Colonic mucosa (tissue), 4 donors: ENCODE results near the gene SFMBT2. TPM values are rescaled to one million over a fixed set of nuclear protein-coding genes. Genes with fewer than 3 reads are reported as not detected.

Experiments
- DNase-seq: peaks from one replicate; pipeline ENCODE4 v3.0.0-alpha.2; 2020
- H3K27ac ChIP-seq: fragments of 200-600 bp; one replicate; pipeline ENCODE4 v1.8.0; 2021
- H3K27me3 ChIP-seq: fragments of 200-600 bp; one replicate; pipeline ENCODE4 v1.8.0; 2021
- H3K36me3 ChIP-seq: fragments of 200-600 bp; one replicate; pipeline ENCODE4 v1.8.0; 2021
- H3K4me1 ChIP-seq: fragments of 200-600 bp; one replicate; pipeline ENCODE4 v1.8.0; 2021; ENCODE audit warnings: mild to moderate bottlenecking
- H3K4me3 ChIP-seq: fragments of 200-600 bp; one replicate; pipeline ENCODE4 v1.8.0; 2021
- H3K9ac ChIP-seq, 2 donors: one replicate each; pipeline ENCODE4 v1.7.0; 2013; ENCODE audit warnings: control low read depth in 2 of 2, low read depth in 2 of 2, low read length in 2 of 2
- H3K9me3 ChIP-seq: fragments of 200-600 bp; one replicate; pipeline ENCODE4 v1.8.0; 2021
- intact Hi-C: fragments of 100-400 bp; cut with DNase I; formaldehyde crosslinking; loops from one replicate; pipeline ENCODE4 v1.14.1; 2022
- total RNA-seq, 2 donors: library from RNA; stranded (reverse); fragmentation: NEBNext Ultra II Directional in 1 of 2; extraction: Animal tissue kit (Norgen Biotek cat#: 25700) in 1 of 2; gene quantifications; one replicate each; pipeline ENCODE4 v1.2.1, GENCODE V29; 2021
- TF ChIP-seq, protein P1 (sequence below): fragments of 200-600 bp; IDR thresholded peaks from one replicate; pipeline ENCODE4 v1.8.0; 2022; ENCODE audit warnings: antibody characterized with exemption, mild to moderate bottlenecking
- donor health status: healthy.
- donor health status: DM: no; HTN: no; CAD: no.
- donor health status: DM: no; HTN: no; CAD: no.

The SFMBT2 gene
- total RNA-seq, 2 donors from 2014 or later: 2.3 to 3.5 TPM

DNA sequence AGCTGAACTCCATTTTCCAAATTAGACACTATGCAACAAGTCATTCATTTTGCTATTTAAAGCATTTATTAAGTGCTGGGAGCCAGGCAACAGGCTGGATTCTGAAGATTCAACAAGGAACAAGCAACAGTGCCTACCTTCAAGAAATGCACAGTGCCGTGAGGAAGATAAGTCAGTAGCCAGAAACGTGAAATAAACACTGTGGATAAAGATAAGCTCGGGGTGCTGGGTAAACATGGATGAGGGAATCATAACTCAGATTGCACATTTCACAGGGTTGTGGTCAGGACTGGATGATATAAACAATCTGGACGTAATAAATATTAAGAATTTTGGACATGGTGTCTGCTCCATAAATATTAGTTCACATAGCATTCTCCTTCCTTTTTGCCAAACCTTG lies 259.3 kb downstream of the SFMBT2 start:
- Histone ChIP-seq H3K4me1 (no peaks in the 10 kb centered on the region), H3K27me3 (no peaks in the 10 kb centered on the region), H3K36me3 (no peaks in the 10 kb centered on the region), H3K9me3 (no peaks in the 10 kb centered on the region), H3K27ac (no peak overlapping the region), H3K4me3 (no peak overlapping the region), H3K9ac (no peak overlapping the region)
- TF ChIP-seq, protein P1, sequence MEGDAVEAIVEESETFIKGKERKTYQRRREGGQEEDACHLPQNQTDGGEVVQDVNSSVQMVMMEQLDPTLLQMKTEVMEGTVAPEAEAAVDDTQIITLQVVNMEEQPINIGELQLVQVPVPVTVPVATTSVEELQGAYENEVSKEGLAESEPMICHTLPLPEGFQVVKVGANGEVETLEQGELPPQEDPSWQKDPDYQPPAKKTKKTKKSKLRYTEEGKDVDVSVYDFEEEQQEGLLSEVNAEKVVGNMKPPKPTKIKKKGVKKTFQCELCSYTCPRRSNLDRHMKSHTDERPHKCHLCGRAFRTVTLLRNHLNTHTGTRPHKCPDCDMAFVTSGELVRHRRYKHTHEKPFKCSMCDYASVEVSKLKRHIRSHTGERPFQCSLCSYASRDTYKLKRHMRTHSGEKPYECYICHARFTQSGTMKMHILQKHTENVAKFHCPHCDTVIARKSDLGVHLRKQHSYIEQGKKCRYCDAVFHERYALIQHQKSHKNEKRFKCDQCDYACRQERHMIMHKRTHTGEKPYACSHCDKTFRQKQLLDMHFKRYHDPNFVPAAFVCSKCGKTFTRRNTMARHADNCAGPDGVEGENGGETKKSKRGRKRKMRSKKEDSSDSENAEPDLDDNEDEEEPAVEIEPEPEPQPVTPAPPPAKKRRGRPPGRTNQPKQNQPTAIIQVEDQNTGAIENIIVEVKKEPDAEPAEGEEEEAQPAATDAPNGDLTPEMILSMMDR: no peak
- intact Hi-C loops: no loop called here
- DNase-seq: no peak

DNA sequence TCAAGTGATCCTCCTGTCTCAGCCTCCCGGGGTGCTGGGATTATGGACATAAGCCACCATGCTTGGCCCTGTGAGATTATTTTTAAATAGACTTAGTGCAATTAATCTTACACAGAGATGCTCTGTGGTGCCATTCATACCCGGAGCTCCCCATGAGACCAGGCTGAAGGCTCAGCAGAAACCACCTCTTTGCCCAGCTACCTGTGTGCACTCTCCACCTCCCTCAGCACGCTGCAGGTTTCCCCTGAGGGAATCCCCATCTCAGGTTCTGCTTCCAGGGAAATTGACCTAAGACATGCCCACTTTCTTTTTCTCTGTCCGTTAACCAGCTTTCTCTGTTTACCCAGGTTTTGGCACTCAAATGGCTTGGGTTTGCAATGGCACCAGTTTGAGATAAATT lies 260.5 kb downstream of the SFMBT2 start:
- Histone ChIP-seq H3K4me1 (no peaks in the 10 kb centered on the region), H3K9ac (no peak overlapping the region), H3K4me3 (no peak overlapping the region), H3K9me3 (no peaks in the 10 kb centered on the region), H3K27me3 (no peaks in the 10 kb centered on the region), H3K27ac (no peak overlapping the region), H3K36me3 (no peaks in the 10 kb centered on the region)
- TF ChIP-seq, protein P1: no peak
- no peak for DNase-seq
- intact Hi-C loops: no loop called here

DNA sequence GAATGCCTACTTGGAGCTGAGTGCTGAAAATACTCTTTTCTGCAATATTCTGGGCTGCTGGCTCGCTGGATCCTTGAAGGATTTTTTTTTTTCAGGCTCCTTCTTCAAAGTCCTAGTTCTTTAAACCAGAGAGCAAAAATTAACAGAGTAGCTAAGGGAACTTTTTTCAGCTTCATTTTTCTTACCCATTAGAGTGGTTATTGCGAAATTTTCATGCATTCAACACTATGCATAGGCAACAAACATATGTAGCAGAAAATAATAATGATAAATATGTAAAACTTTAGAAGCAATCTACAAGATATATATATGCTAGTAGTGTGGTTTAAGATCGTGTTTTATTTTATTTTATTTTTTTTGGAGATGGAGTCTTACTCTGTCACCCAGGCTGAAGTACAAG lies 264.6 kb downstream of the SFMBT2 start:
- H3K27ac ChIP-seq: no peak overlapping the region
- H3K9ac ChIP-seq: no peak overlapping the region
- H3K27me3 ChIP-seq: no peaks in the 10 kb centered on the region
- H3K4me3 ChIP-seq: no peak overlapping the region
- intact Hi-C loops: no loop called here
- H3K9me3 ChIP-seq: no peaks in the 10 kb centered on the region
- H3K36me3 ChIP-seq: no peaks in the 10 kb centered on the region
- TF ChIP-seq, protein P1: no peak
- no peaks in the 10 kb centered on the region for H3K4me1 ChIP-seq
- no peak for DNase-seq

DNA sequence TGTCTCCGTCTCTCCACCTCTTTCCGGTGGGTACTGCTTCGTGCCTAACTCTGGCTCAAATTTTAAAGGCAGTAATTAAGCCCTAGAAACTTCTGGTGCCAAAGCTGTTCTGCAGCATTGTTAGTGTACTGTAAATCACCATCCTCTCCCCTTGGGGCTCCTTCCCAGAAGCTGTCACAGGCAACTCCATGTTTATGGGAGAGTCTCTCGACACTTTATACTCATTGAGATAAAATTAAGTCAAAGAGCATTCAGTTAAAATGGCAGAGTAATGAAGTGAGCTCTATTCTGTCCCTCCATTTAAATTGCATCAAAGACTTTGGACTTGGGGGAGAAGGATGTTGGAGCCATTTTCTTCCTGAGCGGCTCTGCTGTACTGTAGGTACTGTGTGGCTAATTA lies 274.8 kb downstream of the SFMBT2 start:
- intact Hi-C loops: no loop called here
- Histone ChIP-seq H3K27me3 (no peaks in the 10 kb centered on the region), H3K4me1 (no peaks in the 10 kb centered on the region), H3K27ac (no peak overlapping the region), H3K9ac (no peak overlapping the region), H3K9me3 (no peaks in the 10 kb centered on the region), H3K4me3 (no peak overlapping the region), H3K36me3 (no peaks in the 10 kb centered on the region)
- TF ChIP-seq, protein P1: no peak
- DNase-seq: no peak

DNA sequence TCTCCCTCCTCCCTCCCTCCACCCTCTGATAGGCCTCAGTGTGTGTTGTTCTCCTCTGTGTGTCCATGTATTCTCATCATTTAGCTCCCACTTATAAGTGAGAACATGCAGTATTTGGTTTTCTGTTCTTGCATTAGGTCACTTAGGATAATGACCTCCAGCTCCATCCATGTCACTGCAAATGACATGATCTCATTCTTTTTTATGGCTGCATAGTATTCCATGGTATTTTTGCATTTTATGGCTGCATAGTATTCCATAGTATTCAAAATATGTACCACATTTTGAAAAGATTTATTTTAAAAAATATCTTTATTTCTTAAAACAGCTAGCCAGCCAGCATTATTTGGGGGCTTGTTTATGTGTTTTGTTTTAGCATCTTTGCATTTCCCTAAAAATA lies 275.6 kb downstream of the SFMBT2 start:
- intact Hi-C loops: no loop called here
- TF ChIP-seq, protein P1: no peak
- no peak for DNase-seq
- Histone ChIP-seq H3K4me3 (no peak overlapping the region), H3K4me1 (no peaks in the 10 kb centered on the region), H3K9ac (no peak overlapping the region), H3K27ac (no peak overlapping the region), H3K9me3 (no peaks in the 10 kb centered on the region), H3K36me3 (no peaks in the 10 kb centered on the region), H3K27me3 (no peaks in the 10 kb centered on the region)

DNA sequence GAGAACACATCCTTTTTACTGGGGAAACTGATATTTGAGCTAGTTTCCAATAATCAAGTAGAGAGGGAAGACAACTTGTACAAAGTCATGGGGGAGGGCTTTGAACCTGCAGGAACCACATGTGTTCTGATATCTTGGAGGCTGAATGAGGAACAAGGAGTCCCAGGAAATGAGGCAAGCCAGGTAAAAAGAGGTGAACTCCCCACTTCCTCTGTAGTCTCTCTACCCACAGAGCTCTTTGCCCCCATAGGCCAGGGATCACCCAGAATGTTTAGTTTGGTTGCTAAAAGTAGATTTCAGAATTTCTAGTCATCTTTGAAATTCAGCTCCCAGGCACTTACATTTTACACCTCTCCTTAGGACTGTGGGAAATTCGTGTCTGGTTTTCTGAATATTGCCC lies 276.4 kb downstream of the SFMBT2 start:
- no peaks in the 10 kb centered on the region for H3K9me3 ChIP-seq
- no peak for DNase-seq
- TF ChIP-seq, protein P1: no peak
- no peaks in the 10 kb centered on the region for H3K4me1 ChIP-seq
- H3K27me3 ChIP-seq: no peaks in the 10 kb centered on the region
- H3K36me3 ChIP-seq: no peaks in the 10 kb centered on the region
- no peak overlapping the region for H3K9ac ChIP-seq
- intact Hi-C loops: no loop called here
- H3K27ac ChIP-seq: no peak overlapping the region
- H3K4me3 ChIP-seq: no peak overlapping the region
